ENCODE data around the gene NOC4L.

Gene NOC4L

GRCh38 chr12:132156573-132157325 lies 12.5 kb downstream of the NOC4L start:
- no peak for DNase-seq (ENCODE audit: low read depth)

GRCh38 chr12:132157733-132158409 lies 13.6 kb downstream of the NOC4L start:
- no peak for DNase-seq (ENCODE audit: low read depth)

- DNase-seq (ENCODE audit: low read depth), result no peak
These were observed 14.7 kb downstream of the NOC4L start for GRCh38 chr12:132158677-132159554.

- DNase-seq (ENCODE audit: low read depth), result no peak
These were observed 15.3 kb downstream of the NOC4L start for GRCh38 chr12:132159555-132160003.

GRCh38 chr12:132160016-132160415 lies 15.8 kb downstream of the NOC4L start:
- DNase-seq (ENCODE audit: low read depth), result no peak

- no peak for DNase-seq (ENCODE audit: low read depth)
These were observed 16.4 kb downstream of the NOC4L start for GRCh38 chr12:132160601-132161035.

GRCh38 chr12:132161036-132161781 lies 17.0 kb downstream of the NOC4L start:
- peak; percentile 22 for DNase-seq (ENCODE audit: low read depth)

- DNase-seq (ENCODE audit: low read depth), result no peak
These were observed 17.7 kb downstream of the NOC4L start for GRCh38 chr12:132161796-132162507.

- DNase-seq (ENCODE audit: low read depth), result peak; percentile 58
These were observed 18.3 kb downstream of the NOC4L start for GRCh38 chr12:132162508-132163031.

GRCh38 chr12:132163041-132163910 lies 19.0 kb downstream of the NOC4L start:
- no peak for DNase-seq (ENCODE audit: low read depth)

- DNase-seq (ENCODE audit: low read depth), result no peak
These were observed 19.6 kb downstream of the NOC4L start for GRCh38 chr12:132163911-132164288.

GRCh38 chr12:132164426-132164825 lies 20.2 kb downstream of the NOC4L start:
- no peak for DNase-seq (ENCODE audit: low read depth)

GRCh38 chr12:132165584-132165983 lies 21.3 kb downstream of the NOC4L start:
- no peak for DNase-seq (ENCODE audit: low read depth)

GRCh38 chr12:132166093-132166492 lies 21.8 kb downstream of the NOC4L start:
- DNase-seq (ENCODE audit: low read depth), result no peak

- DNase-seq (ENCODE audit: low read depth), result no peak
These were observed 22.7 kb downstream of the NOC4L start for GRCh38 chr12:132166801-132167591.

GRCh38 chr12:132167611-132168310 lies 23.5 kb downstream of the NOC4L start:
- no peak for DNase-seq (ENCODE audit: low read depth)

GRCh38 chr12:132168311-132169031 lies 24.2 kb downstream of the NOC4L start:
- no peak for DNase-seq (ENCODE audit: low read depth)

- no peak for DNase-seq (ENCODE audit: low read depth)
These were observed 25.1 kb downstream of the NOC4L start for GRCh38 chr12:132169376-132169775.
